Measurements from ENCODE around the gene ZFAND3. TPM values are rescaled to one million over a fixed set of nuclear protein-coding genes. Genes with fewer than 3 reads are reported as not detected.

The ZFAND3 gene
- total RNA-seq, 1 experiment from 2014 or later = 64.0 TPM

DNA sequence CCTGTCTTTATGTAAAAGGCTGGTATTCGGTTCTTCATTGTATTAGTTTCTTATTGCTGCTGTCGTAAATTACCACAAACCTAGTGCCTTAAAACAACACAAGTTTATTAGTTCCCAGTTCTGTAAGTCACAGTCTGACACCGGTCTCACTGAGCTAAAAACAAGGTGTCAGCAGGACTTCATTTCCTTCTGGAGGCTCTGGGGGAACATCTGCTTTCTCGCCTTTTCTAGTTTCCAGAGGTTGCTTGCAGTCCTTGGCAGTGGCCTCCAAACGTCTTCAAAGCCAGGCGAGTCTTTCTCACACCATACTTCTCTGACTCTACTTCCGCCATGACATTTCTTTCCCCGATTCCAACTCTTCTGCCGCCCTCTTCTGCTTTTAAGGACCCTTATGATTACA lies 43.0 kb upstream of the ZFAND3 start:
- TF ChIP-seq EZH2 (IDR thresholded peaks at IDR 0.05; ENCODE audit: borderline replicate concordance, low read depth, low read length, poor library complexity, severe bottlenecking) = no peak
- TF ChIP-seq, protein P1, sequence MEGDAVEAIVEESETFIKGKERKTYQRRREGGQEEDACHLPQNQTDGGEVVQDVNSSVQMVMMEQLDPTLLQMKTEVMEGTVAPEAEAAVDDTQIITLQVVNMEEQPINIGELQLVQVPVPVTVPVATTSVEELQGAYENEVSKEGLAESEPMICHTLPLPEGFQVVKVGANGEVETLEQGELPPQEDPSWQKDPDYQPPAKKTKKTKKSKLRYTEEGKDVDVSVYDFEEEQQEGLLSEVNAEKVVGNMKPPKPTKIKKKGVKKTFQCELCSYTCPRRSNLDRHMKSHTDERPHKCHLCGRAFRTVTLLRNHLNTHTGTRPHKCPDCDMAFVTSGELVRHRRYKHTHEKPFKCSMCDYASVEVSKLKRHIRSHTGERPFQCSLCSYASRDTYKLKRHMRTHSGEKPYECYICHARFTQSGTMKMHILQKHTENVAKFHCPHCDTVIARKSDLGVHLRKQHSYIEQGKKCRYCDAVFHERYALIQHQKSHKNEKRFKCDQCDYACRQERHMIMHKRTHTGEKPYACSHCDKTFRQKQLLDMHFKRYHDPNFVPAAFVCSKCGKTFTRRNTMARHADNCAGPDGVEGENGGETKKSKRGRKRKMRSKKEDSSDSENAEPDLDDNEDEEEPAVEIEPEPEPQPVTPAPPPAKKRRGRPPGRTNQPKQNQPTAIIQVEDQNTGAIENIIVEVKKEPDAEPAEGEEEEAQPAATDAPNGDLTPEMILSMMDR (conservative IDR thresholded peaks at IDR 0.05; ENCODE audit: low read depth, low read length) = no peak
- H3K36me3 ChIP-seq (ENCODE audit: insufficient read depth, low read length, poor library complexity, severe bottlenecking) = no peaks in the 10 kb centered on the region
- no peak overlapping the region for H3K27ac ChIP-seq (ENCODE audit: low read depth, low read length, poor library complexity, severe bottlenecking)
- H3K9me3 ChIP-seq (ENCODE audit: low read depth, low read length, poor library complexity, severe bottlenecking) = no peaks in the 10 kb centered on the region
- no TSS peak for BruUV-seq (replicated peaks)
- H3K4me1 ChIP-seq (ENCODE audit: insufficient read depth, low read length, poor library complexity, severe bottlenecking) = no peaks in the 10 kb centered on the region
- ChIA-PET CTCF (no interaction called here), POLR2A (ENCODE audit: low non-redundant PET) (interaction anchor here (0.7 kb wide), 1 partner anchor 877 kb away, joined by 4 read pairs; no protein-coding TSS in a partner anchor)
- no peak overlapping the region for H3K4me3 ChIP-seq (ENCODE audit: low read depth, low read length, poor library complexity, severe bottlenecking)
- no peak for DNase-seq (ENCODE audit: low spot score)
- intact Hi-C loops (cut with micrococcal nuclease; ENCODE audit: unreplicated experiment) = no loop called here
- H3K27me3 ChIP-seq (replicated peaks; ENCODE audit: insufficient read depth, low read depth, low read length, poor library complexity) = no peaks in the 10 kb centered on the region

DNA sequence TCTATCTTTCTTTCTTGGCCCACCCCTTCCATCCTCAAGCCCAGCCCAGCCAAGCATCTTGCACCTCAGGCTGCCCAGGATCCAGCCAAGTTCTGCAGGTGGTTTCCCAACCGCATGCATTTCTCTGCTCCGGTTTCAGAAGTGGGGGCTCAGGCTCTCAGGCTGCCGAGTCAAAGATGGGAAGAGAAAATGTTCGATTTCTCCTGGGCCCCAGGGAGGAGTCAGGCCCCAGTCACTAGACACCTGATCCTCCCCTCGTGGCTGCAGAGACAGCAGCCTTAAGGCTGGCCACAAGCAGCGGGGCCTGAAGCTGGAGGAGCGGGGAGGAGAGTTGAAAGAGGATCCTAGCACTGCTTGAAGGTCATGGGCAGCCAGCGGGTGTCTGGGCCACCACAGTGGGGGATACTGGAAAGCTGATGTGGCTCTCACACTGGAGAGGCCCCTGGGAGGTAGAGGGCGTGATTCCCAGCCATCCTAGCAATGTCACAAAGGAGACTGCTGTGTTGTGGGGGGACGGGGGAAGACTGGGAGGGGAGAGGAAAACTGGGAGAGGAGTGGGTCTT lies 42.2 kb upstream of the ZFAND3 start:
- no peak for DNase-seq (ENCODE audit: low spot score)
- H3K27ac ChIP-seq (ENCODE audit: low read depth, low read length, poor library complexity, severe bottlenecking) = no peak overlapping the region
- TF ChIP-seq EZH2 (IDR thresholded peaks at IDR 0.05; ENCODE audit: borderline replicate concordance, low read depth, low read length, poor library complexity, severe bottlenecking) = no peak
- TF ChIP-seq, protein P1 (conservative IDR thresholded peaks at IDR 0.05; ENCODE audit: low read depth, low read length) = no peak
- H3K4me3 ChIP-seq (ENCODE audit: low read depth, low read length, poor library complexity, severe bottlenecking) = no peak overlapping the region
- intact Hi-C loops (cut with micrococcal nuclease; ENCODE audit: unreplicated experiment) = no loop called here
- H3K36me3 ChIP-seq (ENCODE audit: insufficient read depth, low read length, poor library complexity, severe bottlenecking) = no peaks in the 10 kb centered on the region
- H3K9me3 ChIP-seq (ENCODE audit: low read depth, low read length, poor library complexity, severe bottlenecking) = no peaks in the 10 kb centered on the region
- H3K27me3 ChIP-seq (replicated peaks; ENCODE audit: insufficient read depth, low read depth, low read length, poor library complexity) = no peaks in the 10 kb centered on the region
- no peaks in the 10 kb centered on the region for H3K4me1 ChIP-seq (ENCODE audit: insufficient read depth, low read length, poor library complexity, severe bottlenecking)
- POLR2A ChIA-PET (ENCODE audit: low non-redundant PET) = no interaction called here
- CTCF ChIA-PET = no interaction called here
- BruUV-seq (replicated peaks) = no TSS peak

DNA sequence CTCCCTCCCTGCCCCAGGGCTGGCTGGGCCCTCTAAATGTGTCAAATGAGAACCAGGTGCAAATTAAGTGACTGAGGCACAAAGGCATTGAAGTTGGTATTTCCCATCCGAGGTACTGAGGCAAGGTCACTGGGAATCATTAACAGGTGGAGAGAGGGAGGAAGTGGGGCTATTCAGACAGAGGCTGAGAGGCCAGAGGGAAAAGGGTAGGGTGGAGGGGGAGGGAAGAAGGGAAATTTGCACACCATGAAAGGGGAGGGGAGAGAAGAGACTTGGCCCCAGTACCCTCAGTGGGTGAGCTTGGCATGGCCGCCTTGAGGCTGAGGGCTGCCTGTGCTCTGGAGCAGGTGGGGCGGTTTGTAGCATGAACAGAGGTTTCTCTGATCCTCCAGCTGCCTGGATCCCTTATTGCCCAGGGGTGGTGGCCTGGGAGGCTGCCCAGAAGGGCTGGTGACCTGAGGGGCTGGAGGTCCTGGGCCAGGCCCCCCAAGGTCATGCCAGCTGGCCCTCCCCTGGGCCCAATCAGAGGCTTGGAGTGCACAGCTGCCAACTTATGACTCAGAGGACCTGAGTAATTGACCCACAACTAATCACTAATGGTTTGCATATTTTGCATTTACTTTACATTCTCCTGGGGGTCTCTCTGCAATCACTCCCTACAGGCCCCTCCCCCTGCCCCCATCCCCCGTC lies 40.3 kb upstream of the ZFAND3 start:
- Histone ChIP-seq H3K27ac (ENCODE audit: low read depth, low read length, poor library complexity, severe bottlenecking) (no peak overlapping the region), H3K4me3 (ENCODE audit: low read depth, low read length, poor library complexity, severe bottlenecking) (no peak overlapping the region), H3K9me3 (ENCODE audit: low read depth, low read length, poor library complexity, severe bottlenecking) (no peaks in the 10 kb centered on the region), H3K36me3 (ENCODE audit: insufficient read depth, low read length, poor library complexity, severe bottlenecking) (no peaks in the 10 kb centered on the region), H3K4me1 (ENCODE audit: insufficient read depth, low read length, poor library complexity, severe bottlenecking) (peaks cover 9% of the 10 kb centered on the region), H3K27me3 (replicated peaks; ENCODE audit: insufficient read depth, low read depth, low read length, poor library complexity) (no peaks in the 10 kb centered on the region)
- CTCF ChIA-PET = interaction anchor here (0.7 kb wide), 1 partner anchor 12 kb away, joined by 3 read pairs; no protein-coding TSS in a partner anchor
- no peak for DNase-seq (ENCODE audit: low spot score)
- TF ChIP-seq, protein P1 (conservative IDR thresholded peaks at IDR 0.05; ENCODE audit: low read depth, low read length) = no peak
- TF ChIP-seq EZH2 (IDR thresholded peaks at IDR 0.05; ENCODE audit: borderline replicate concordance, low read depth, low read length, poor library complexity, severe bottlenecking) = no peak
- BruUV-seq (replicated peaks) = no TSS peak
- intact Hi-C loops (cut with micrococcal nuclease; ENCODE audit: unreplicated experiment) = no loop called here
- POLR2A ChIA-PET (ENCODE audit: low non-redundant PET) = no interaction called here
